Measurements from ENCODE around the gene ADK.
"Not testable (repeated sequence)": the region's sequence is repeated elsewhere in the genome, so short reads cannot be mapped to it uniquely, and the experiment has no call there.

ADK gene

GRCh38 chr10:74207691-74208480 is 56.9 kb downstream of the ADK start:
- Histone ChIP-seq H3K27ac (ENCODE audit: low read length) (no peak overlapping the region), H3K27me3 (ENCODE audit: control insufficient read depth, insufficient read depth, low read length) (no peaks in the 10 kb centered on the region), H3K4me1 (ENCODE audit: control insufficient read depth, insufficient read depth, low read length) (peaks cover 4% of the 10 kb centered on the region; the same call in 1 of the 2 replicates), H3K36me3 (ENCODE audit: control insufficient read depth, insufficient read depth, low read length) (peaks cover 2% of the 10 kb centered on the region; the same call in 1 of the 2 replicates), H3K4me3 (ENCODE audit: low read length) (no peak overlapping the region), H3K9me3 (ENCODE audit: control insufficient read depth, insufficient read depth, low read length) (no peaks in the 10 kb centered on the region)
- DNase-seq (ENCODE audit: low read depth, low spot score), result no peak
- WGBS (ENCODE audit: insufficient coverage, insufficient read length), result no CpG with 5 or more reads among the region's 7 CpGs

- Histone ChIP-seq H3K27ac (ENCODE audit: low read length) (no peak overlapping the region), H3K4me1 (ENCODE audit: control insufficient read depth, insufficient read depth, low read length) (peaks cover 4% of the 10 kb centered on the region; the same call in 1 of the 2 replicates), H3K4me3 (ENCODE audit: low read length) (no peak overlapping the region), H3K9me3 (ENCODE audit: control insufficient read depth, insufficient read depth, low read length) (no peaks in the 10 kb centered on the region), H3K27me3 (ENCODE audit: control insufficient read depth, insufficient read depth, low read length) (no peaks in the 10 kb centered on the region), H3K36me3 (ENCODE audit: control insufficient read depth, insufficient read depth, low read length) (peaks cover 2% of the 10 kb centered on the region; the same call in 1 of the 2 replicates)
- no CpG with 5 or more reads among the region's 3 CpGs for WGBS (ENCODE audit: insufficient coverage, insufficient read length)
- DNase-seq (ENCODE audit: low read depth, low spot score), result no peak
These were observed 58.0 kb downstream of the ADK start for GRCh38 chr10:74208997-74209396.

GRCh38 chr10:74213019-74213418 is 62.0 kb downstream of the ADK start:
- H3K4me3 ChIP-seq (ENCODE audit: low read length), result no peak overlapping the region
- 0 out of 2 replicates have a peak, but pooled peaks cover under 1% of the 10 kb centered on the region for H3K4me1 ChIP-seq (ENCODE audit: control insufficient read depth, insufficient read depth, low read length)
- H3K27ac ChIP-seq (ENCODE audit: low read length), result no peak overlapping the region
- H3K27me3 ChIP-seq (ENCODE audit: control insufficient read depth, insufficient read depth, low read length), result no peaks in the 10 kb centered on the region
- H3K36me3 ChIP-seq (ENCODE audit: control insufficient read depth, insufficient read depth, low read length), result no peaks in the 10 kb centered on the region; the same call in 1 of the 2 replicates
- DNase-seq (ENCODE audit: low read depth, low spot score), result no peak
- no CpG with 5 or more reads among the region's 2 CpGs for WGBS (ENCODE audit: insufficient coverage, insufficient read length)
- peaks cover 2% of the 10 kb centered on the region; the same call in 1 of the 2 replicates for H3K9me3 ChIP-seq (ENCODE audit: control insufficient read depth, insufficient read depth, low read length)

- H3K4me3 ChIP-seq (ENCODE audit: low read length), result no peak overlapping the region
- no peak for DNase-seq (ENCODE audit: low read depth, low spot score)
- H3K9me3 ChIP-seq (ENCODE audit: control insufficient read depth, insufficient read depth, low read length), result peaks cover 2% of the 10 kb centered on the region; the same call in 1 of the 2 replicates
- H3K27ac ChIP-seq (ENCODE audit: low read length), result no peak overlapping the region
- no CpG with 5 or more reads among the region's 3 CpGs for WGBS (ENCODE audit: insufficient coverage, insufficient read length)
- H3K4me1 ChIP-seq (ENCODE audit: control insufficient read depth, insufficient read depth, low read length), result no peaks in the 10 kb centered on the region
- no peaks in the 10 kb centered on the region for H3K36me3 ChIP-seq (ENCODE audit: control insufficient read depth, insufficient read depth, low read length)
- no peaks in the 10 kb centered on the region for H3K27me3 ChIP-seq (ENCODE audit: control insufficient read depth, insufficient read depth, low read length)
These were observed 62.6 kb downstream of the ADK start for GRCh38 chr10:74213571-74214162.

GRCh38 chr10:74217110-74217509 is 66.1 kb downstream of the ADK start:
- not testable (repeated sequence) for H3K4me3 ChIP-seq (ENCODE audit: low read length); H3K4me1 ChIP-seq (ENCODE audit: control insufficient read depth, insufficient read depth, low read length); H3K27ac ChIP-seq (ENCODE audit: low read length); H3K9me3 ChIP-seq (ENCODE audit: control insufficient read depth, insufficient read depth, low read length); H3K27me3 ChIP-seq (ENCODE audit: control insufficient read depth, insufficient read depth, low read length); H3K36me3 ChIP-seq (ENCODE audit: control insufficient read depth, insufficient read depth, low read length); DNase-seq (ENCODE audit: low read depth, low spot score)
- no CpG with 5 or more reads among the region's 13 CpGs for WGBS (ENCODE audit: insufficient coverage, insufficient read length)

- not testable (repeated sequence) for H3K27ac ChIP-seq (ENCODE audit: low read length); H3K4me3 ChIP-seq (ENCODE audit: low read length); H3K27me3 ChIP-seq (ENCODE audit: control insufficient read depth, insufficient read depth, low read length); H3K4me1 ChIP-seq (ENCODE audit: control insufficient read depth, insufficient read depth, low read length); H3K36me3 ChIP-seq (ENCODE audit: control insufficient read depth, insufficient read depth, low read length); DNase-seq (ENCODE audit: low read depth, low spot score); H3K9me3 ChIP-seq (ENCODE audit: control insufficient read depth, insufficient read depth, low read length)
- WGBS (ENCODE audit: insufficient coverage, insufficient read length), result no CpG with 5 or more reads among the region's 4 CpGs
These were observed 71.4 kb downstream of the ADK start for GRCh38 chr10:74222467-74222866.

GRCh38 chr10:74223755-74224529 is 72.9 kb downstream of the ADK start:
- Histone ChIP-seq H3K4me3 (ENCODE audit: low read length) (no peak overlapping the region), H3K4me1 (ENCODE audit: control insufficient read depth, insufficient read depth, low read length) (no peaks in the 10 kb centered on the region), H3K36me3 (ENCODE audit: control insufficient read depth, insufficient read depth, low read length) (no peaks in the 10 kb centered on the region), H3K9me3 (ENCODE audit: control insufficient read depth, insufficient read depth, low read length) (no peaks in the 10 kb centered on the region), H3K27me3 (ENCODE audit: control insufficient read depth, insufficient read depth, low read length) (no peaks in the 10 kb centered on the region), H3K27ac (ENCODE audit: low read length) (no peak overlapping the region)
- DNase-seq (ENCODE audit: low read depth, low spot score), result no peak
- no CpG with 5 or more reads among the region's 9 CpGs for WGBS (ENCODE audit: insufficient coverage, insufficient read length)

GRCh38 chr10:74227697-74228424 is 76.8 kb downstream of the ADK start:
- H3K4me3 ChIP-seq (ENCODE audit: low read length), result no peak overlapping the region
- H3K36me3 ChIP-seq (ENCODE audit: control insufficient read depth, insufficient read depth, low read length), result no peaks in the 10 kb centered on the region
- no peak for DNase-seq (ENCODE audit: low read depth, low spot score)
- no CpG with 5 or more reads among the region's 3 CpGs for WGBS (ENCODE audit: insufficient coverage, insufficient read length)
- H3K27me3 ChIP-seq (ENCODE audit: control insufficient read depth, insufficient read depth, low read length), result no peaks in the 10 kb centered on the region
- H3K27ac ChIP-seq (ENCODE audit: low read length), result no peak overlapping the region
- H3K4me1 ChIP-seq (ENCODE audit: control insufficient read depth, insufficient read depth, low read length), result no peaks in the 10 kb centered on the region
- no peaks in the 10 kb centered on the region for H3K9me3 ChIP-seq (ENCODE audit: control insufficient read depth, insufficient read depth, low read length)

- Histone ChIP-seq H3K27ac (ENCODE audit: low read length) (no peak overlapping the region), H3K36me3 (ENCODE audit: control insufficient read depth, insufficient read depth, low read length) (no peaks in the 10 kb centered on the region), H3K27me3 (ENCODE audit: control insufficient read depth, insufficient read depth, low read length) (no peaks in the 10 kb centered on the region), H3K4me1 (ENCODE audit: control insufficient read depth, insufficient read depth, low read length) (no peaks in the 10 kb centered on the region), H3K9me3 (ENCODE audit: control insufficient read depth, insufficient read depth, low read length) (no peaks in the 10 kb centered on the region), H3K4me3 (ENCODE audit: low read length) (no peak overlapping the region)
- WGBS (ENCODE audit: insufficient coverage, insufficient read length), result no CpG with 5 or more reads among the region's 2 CpGs
- no peak for DNase-seq (ENCODE audit: low read depth, low spot score)
These were observed 80.4 kb downstream of the ADK start for GRCh38 chr10:74231375-74231774.

GRCh38 chr10:74233281-74233680 is 82.3 kb downstream of the ADK start:
- H3K27ac ChIP-seq (ENCODE audit: low read length), result no peak overlapping the region
- H3K4me3 ChIP-seq (ENCODE audit: low read length), result no peak overlapping the region
- no CpG with 5 or more reads among the region's 4 CpGs for WGBS (ENCODE audit: insufficient coverage, insufficient read length)
- no peaks in the 10 kb centered on the region for H3K9me3 ChIP-seq (ENCODE audit: control insufficient read depth, insufficient read depth, low read length)
- no peaks in the 10 kb centered on the region for H3K27me3 ChIP-seq (ENCODE audit: control insufficient read depth, insufficient read depth, low read length)
- no peaks in the 10 kb centered on the region for H3K36me3 ChIP-seq (ENCODE audit: control insufficient read depth, insufficient read depth, low read length)
- H3K4me1 ChIP-seq (ENCODE audit: control insufficient read depth, insufficient read depth, low read length), result no peaks in the 10 kb centered on the region
- DNase-seq (ENCODE audit: low read depth, low spot score), result no peak

All from iPS DF 6.9 (cell line).